ENCODE data around the gene FIGN. TPM values are rescaled to one million over a fixed set of nuclear protein-coding genes. Genes with fewer than 3 reads are reported as not detected.

FIGN gene
- total RNA-seq, 1 donor from 2014 or later = 1.0 TPM

DNA sequence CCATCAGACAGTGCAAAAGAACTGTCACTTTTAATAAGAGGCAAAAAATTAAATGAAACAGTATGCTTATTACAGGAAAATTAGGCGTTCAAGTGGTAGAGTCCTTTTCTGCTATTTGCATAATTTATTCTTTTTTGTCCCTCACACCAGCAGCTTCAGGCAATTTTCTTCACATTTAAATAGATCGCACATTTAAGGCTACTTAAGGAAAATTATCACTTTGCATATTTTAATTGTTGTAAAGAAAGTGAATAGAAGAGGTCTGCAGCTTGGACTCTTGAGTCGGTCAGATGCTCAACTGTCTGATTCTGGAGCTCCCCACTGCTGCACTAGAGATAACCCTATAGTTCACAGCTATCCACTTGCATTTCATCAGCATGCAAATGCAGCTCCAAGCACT is 141.3 kb downstream of the FIGN start:
- Histone ChIP-seq H3K4me1 (ENCODE audit: control insufficient read depth in 3 of 3, insufficient read depth in 3 of 3, low read length in 3 of 3) (no peaks in the 10 kb centered on the region), H3K9me3 (ENCODE audit: control insufficient read depth in 3 of 3, low read length in 3 of 3) (no peaks in the 10 kb centered on the region), H3K4me3 (ENCODE audit: low read length in 3 of 3) (no peak overlapping the region), H3K9ac (ENCODE audit: low read depth in 1 of 3, low read length in 3 of 3) (no peak overlapping the region), H3K27ac (ENCODE audit: low read depth, low read length) (no peak overlapping the region), H3K36me3 (ENCODE audit: control insufficient read depth in 3 of 3, insufficient read depth in 3 of 3, low read length in 3 of 3) (no peaks in the 10 kb centered on the region), H3K27me3 (ENCODE audit: control insufficient read depth in 3 of 3, insufficient read depth in 3 of 3, low read length in 3 of 3) (no peaks in the 10 kb centered on the region)

DNA sequence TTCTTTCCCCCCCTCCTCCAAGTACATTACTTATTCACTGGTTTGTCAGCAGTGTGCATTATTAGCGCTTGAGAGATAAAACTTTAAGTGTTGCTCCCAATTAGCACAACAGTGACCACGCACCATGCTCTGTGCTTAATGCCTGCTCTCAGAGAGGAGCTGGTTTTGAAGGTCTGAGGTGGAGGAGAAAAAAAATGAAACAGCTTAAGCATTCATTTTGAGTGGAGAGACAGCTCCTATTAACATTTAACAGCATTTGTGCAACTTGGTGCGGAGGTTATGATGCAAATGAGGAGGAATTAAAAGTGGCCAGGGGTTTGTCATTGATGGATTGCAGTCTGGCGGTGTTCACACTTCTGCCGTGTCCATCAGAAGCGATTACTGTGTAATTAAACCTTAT is 141.8 kb downstream of the FIGN start:
- no peaks in the 10 kb centered on the region for H3K4me1 ChIP-seq (ENCODE audit: control insufficient read depth in 3 of 3, insufficient read depth in 3 of 3, low read length in 3 of 3)
- no peak overlapping the region for H3K9ac ChIP-seq (ENCODE audit: low read depth in 1 of 3, low read length in 3 of 3)
- no peaks in the 10 kb centered on the region for H3K27me3 ChIP-seq (ENCODE audit: control insufficient read depth in 3 of 3, insufficient read depth in 3 of 3, low read length in 3 of 3)
- H3K27ac ChIP-seq (ENCODE audit: low read depth, low read length) = no peak overlapping the region
- no peak overlapping the region for H3K4me3 ChIP-seq (ENCODE audit: low read length in 3 of 3)
- H3K9me3 ChIP-seq (ENCODE audit: control insufficient read depth in 3 of 3, low read length in 3 of 3) = no peaks in the 10 kb centered on the region
- H3K36me3 ChIP-seq (ENCODE audit: control insufficient read depth in 3 of 3, insufficient read depth in 3 of 3, low read length in 3 of 3) = no peaks in the 10 kb centered on the region

DNA sequence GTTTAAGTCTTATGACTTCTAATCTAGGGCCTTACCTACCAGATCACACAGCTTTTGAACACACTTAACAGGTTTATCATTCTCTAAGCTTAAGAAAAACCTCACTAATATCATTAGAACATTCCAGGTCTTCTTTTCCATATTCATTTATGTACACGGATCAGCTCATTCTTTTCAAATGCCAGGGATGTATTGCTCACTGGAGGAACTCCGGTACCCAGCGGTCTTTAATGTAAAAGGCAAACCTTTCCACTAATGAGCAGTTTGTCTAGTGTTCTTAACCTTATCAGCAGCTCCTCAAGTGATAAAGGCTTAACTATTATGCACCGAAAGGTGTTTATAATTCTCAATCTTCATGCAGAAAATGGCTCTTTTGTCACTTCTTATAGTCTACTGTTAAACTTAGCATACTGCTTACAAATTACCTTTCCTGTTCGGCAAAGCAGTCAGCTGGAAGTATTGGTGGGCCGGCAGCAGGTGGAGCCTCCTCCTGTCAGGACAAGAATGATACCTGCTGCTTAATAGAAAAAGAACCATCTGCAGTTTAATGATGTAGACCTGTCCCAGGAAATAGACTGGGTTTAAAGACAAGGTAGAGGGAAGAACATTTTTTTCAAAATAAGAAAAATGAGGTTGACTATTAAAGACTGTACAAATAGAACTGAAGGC is 142.7 kb downstream of the FIGN start:
- Histone ChIP-seq H3K27me3 (ENCODE audit: control insufficient read depth in 3 of 3, insufficient read depth in 3 of 3, low read length in 3 of 3) (no peaks in the 10 kb centered on the region), H3K4me1 (ENCODE audit: control insufficient read depth in 3 of 3, insufficient read depth in 3 of 3, low read length in 3 of 3) (no peaks in the 10 kb centered on the region), H3K36me3 (ENCODE audit: control insufficient read depth in 3 of 3, insufficient read depth in 3 of 3, low read length in 3 of 3) (no peaks in the 10 kb centered on the region), H3K9ac (ENCODE audit: low read depth in 1 of 3, low read length in 3 of 3) (no peak overlapping the region), H3K27ac (ENCODE audit: low read depth, low read length) (no peak overlapping the region), H3K4me3 (ENCODE audit: low read length in 3 of 3) (no peak overlapping the region), H3K9me3 (ENCODE audit: control insufficient read depth in 3 of 3, low read length in 3 of 3) (no peaks in the 10 kb centered on the region)

DNA sequence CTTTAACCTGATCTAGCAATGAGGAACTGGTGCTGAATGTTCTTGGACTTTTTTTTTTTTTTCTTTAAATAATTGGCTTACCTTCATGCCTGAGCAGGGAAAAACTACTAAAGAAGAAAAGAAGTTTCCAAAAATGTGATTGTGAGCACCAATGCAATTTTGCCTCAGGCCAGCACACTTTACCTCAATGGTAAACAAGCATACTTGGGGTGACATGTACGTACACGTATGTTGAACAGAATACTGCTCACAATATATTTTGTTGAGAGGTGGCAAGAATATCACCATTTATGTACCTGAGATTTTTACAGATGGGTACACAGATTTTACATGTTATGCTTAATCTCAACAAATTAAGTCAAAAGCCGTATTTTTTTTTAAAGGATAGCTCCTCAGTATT is 144.3 kb downstream of the FIGN start:
- H3K4me3 ChIP-seq (ENCODE audit: low read length in 3 of 3) = no peak overlapping the region
- no peaks in the 10 kb centered on the region for H3K4me1 ChIP-seq (ENCODE audit: control insufficient read depth in 3 of 3, insufficient read depth in 3 of 3, low read length in 3 of 3)
- H3K27me3 ChIP-seq (ENCODE audit: control insufficient read depth in 3 of 3, insufficient read depth in 3 of 3, low read length in 3 of 3) = no peaks in the 10 kb centered on the region
- no peaks in the 10 kb centered on the region for H3K9me3 ChIP-seq (ENCODE audit: control insufficient read depth in 3 of 3, low read length in 3 of 3)
- no peak overlapping the region for H3K9ac ChIP-seq (ENCODE audit: low read depth in 1 of 3, low read length in 3 of 3)
- no peak overlapping the region for H3K27ac ChIP-seq (ENCODE audit: low read depth, low read length)
- no peaks in the 10 kb centered on the region for H3K36me3 ChIP-seq (ENCODE audit: control insufficient read depth in 3 of 3, insufficient read depth in 3 of 3, low read length in 3 of 3)

DNA sequence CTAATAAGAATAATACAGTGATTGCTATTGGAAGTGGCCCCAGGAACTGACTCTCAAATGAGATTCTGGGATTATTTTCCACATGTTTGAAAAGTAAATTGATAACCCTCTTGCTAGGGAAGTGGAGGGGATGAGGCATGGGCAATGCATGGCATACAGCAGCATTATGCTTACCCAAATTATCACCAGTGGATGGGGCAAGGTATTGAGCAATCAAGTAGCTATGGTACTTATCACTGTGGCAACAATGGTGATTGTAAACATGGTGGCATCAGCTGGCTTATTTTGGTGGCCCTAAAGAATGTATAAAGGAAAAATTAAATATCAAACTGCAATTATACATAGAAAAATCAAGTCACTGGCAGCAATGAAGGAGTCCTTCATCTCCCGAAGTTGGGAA is 155.1 kb downstream of the FIGN start:
- Histone ChIP-seq H3K27me3 (ENCODE audit: control insufficient read depth in 3 of 3, insufficient read depth in 3 of 3, low read length in 3 of 3) (no peaks in the 10 kb centered on the region), H3K36me3 (ENCODE audit: control insufficient read depth in 3 of 3, insufficient read depth in 3 of 3, low read length in 3 of 3) (no peaks in the 10 kb centered on the region), H3K27ac (ENCODE audit: low read depth, low read length) (no peak overlapping the region), H3K4me1 (ENCODE audit: control insufficient read depth in 3 of 3, insufficient read depth in 3 of 3, low read length in 3 of 3) (no peaks in the 10 kb centered on the region), H3K9me3 (ENCODE audit: control insufficient read depth in 3 of 3, low read length in 3 of 3) (no peaks in the 10 kb centered on the region), H3K4me3 (ENCODE audit: low read length in 3 of 3) (no peak overlapping the region), H3K9ac (ENCODE audit: low read depth in 1 of 3, low read length in 3 of 3) (no peak overlapping the region)

DNA sequence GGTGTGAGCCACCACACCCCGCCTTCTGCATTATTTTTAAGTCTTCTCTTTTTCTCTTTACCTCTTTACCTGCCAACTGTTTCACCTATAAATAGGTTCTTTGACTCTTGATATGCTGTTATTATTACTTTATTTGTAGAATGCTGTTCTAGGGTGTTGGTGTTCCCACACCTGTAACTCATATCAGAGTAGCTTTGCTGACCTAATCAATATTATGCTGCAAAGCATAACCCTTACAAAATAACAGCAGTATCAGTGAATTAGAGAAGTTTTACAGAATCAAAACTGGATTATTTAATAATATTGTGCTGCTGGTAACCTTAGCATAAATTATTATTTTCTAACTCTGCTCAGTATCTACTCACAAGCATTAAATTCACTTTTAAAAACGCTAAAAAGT is 161.5 kb downstream of the FIGN start:
- Histone ChIP-seq H3K9me3 (ENCODE audit: control insufficient read depth in 3 of 3, low read length in 3 of 3) (no peaks in the 10 kb centered on the region), H3K27me3 (ENCODE audit: control insufficient read depth in 3 of 3, insufficient read depth in 3 of 3, low read length in 3 of 3) (no peaks in the 10 kb centered on the region), H3K27ac (ENCODE audit: low read depth, low read length) (no peak overlapping the region), H3K9ac (ENCODE audit: low read depth in 1 of 3, low read length in 3 of 3) (no peak overlapping the region), H3K4me3 (ENCODE audit: low read length in 3 of 3) (no peak overlapping the region), H3K36me3 (ENCODE audit: control insufficient read depth in 3 of 3, insufficient read depth in 3 of 3, low read length in 3 of 3) (no peaks in the 10 kb centered on the region), H3K4me1 (ENCODE audit: control insufficient read depth in 3 of 3, insufficient read depth in 3 of 3, low read length in 3 of 3) (no peaks in the 10 kb centered on the region)

DNA sequence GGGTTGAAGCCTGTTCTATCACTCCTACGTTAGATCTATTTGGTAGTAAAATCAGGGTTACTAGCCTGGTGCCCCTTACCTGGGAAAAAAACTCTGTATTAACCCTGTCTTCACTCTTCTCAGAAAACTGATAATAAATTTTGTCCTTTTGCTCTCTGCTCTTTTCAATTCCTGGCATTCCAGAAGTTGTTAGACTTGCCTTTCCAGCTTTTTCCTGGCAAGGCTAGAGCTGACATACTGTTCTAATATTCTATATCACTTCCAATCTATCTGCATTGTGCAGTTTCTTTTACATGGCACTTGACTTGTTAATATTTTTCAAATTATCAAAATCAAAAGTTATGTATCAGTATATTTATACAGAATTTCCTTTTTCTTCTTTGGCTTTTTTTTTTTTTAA is 162.2 kb downstream of the FIGN start:
- Histone ChIP-seq H3K9me3 (ENCODE audit: control insufficient read depth in 3 of 3, low read length in 3 of 3) (no peaks in the 10 kb centered on the region), H3K27ac (ENCODE audit: low read depth, low read length) (no peak overlapping the region), H3K4me1 (ENCODE audit: control insufficient read depth in 3 of 3, insufficient read depth in 3 of 3, low read length in 3 of 3) (no peaks in the 10 kb centered on the region), H3K27me3 (ENCODE audit: control insufficient read depth in 3 of 3, insufficient read depth in 3 of 3, low read length in 3 of 3) (no peaks in the 10 kb centered on the region), H3K36me3 (ENCODE audit: control insufficient read depth in 3 of 3, insufficient read depth in 3 of 3, low read length in 3 of 3) (no peaks in the 10 kb centered on the region), H3K4me3 (ENCODE audit: low read length in 3 of 3) (no peak overlapping the region), H3K9ac (ENCODE audit: low read depth in 1 of 3, low read length in 3 of 3) (no peak overlapping the region)

DNA sequence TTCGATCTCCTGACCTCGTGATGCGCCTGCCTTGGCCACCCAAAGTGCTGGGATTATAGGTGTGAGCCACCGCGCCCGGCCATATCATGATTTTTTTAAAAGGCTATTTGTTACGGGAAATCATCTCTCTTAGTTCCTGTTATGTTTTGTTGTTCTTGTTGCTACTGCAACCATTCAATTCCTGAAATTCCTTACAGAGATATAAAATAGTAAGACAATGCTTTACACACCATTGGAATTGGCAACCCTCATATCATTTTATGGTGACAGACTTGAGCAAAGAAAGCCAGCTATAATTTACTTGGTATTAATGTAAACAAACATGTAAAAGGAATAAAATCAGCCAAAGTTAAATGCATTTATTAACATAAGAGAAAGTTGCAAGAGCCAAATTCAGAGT is 163.0 kb downstream of the FIGN start:
- no peak overlapping the region for H3K9ac ChIP-seq (ENCODE audit: low read depth in 1 of 3, low read length in 3 of 3)
- no peaks in the 10 kb centered on the region for H3K27me3 ChIP-seq (ENCODE audit: control insufficient read depth in 3 of 3, insufficient read depth in 3 of 3, low read length in 3 of 3)
- no peaks in the 10 kb centered on the region for H3K36me3 ChIP-seq (ENCODE audit: control insufficient read depth in 3 of 3, insufficient read depth in 3 of 3, low read length in 3 of 3)
- no peak overlapping the region for H3K4me3 ChIP-seq (ENCODE audit: low read length in 3 of 3)
- H3K27ac ChIP-seq (ENCODE audit: low read depth, low read length) = no peak overlapping the region
- H3K4me1 ChIP-seq (ENCODE audit: control insufficient read depth in 3 of 3, insufficient read depth in 3 of 3, low read length in 3 of 3) = no peaks in the 10 kb centered on the region
- no peaks in the 10 kb centered on the region for H3K9me3 ChIP-seq (ENCODE audit: control insufficient read depth in 3 of 3, low read length in 3 of 3)

DNA sequence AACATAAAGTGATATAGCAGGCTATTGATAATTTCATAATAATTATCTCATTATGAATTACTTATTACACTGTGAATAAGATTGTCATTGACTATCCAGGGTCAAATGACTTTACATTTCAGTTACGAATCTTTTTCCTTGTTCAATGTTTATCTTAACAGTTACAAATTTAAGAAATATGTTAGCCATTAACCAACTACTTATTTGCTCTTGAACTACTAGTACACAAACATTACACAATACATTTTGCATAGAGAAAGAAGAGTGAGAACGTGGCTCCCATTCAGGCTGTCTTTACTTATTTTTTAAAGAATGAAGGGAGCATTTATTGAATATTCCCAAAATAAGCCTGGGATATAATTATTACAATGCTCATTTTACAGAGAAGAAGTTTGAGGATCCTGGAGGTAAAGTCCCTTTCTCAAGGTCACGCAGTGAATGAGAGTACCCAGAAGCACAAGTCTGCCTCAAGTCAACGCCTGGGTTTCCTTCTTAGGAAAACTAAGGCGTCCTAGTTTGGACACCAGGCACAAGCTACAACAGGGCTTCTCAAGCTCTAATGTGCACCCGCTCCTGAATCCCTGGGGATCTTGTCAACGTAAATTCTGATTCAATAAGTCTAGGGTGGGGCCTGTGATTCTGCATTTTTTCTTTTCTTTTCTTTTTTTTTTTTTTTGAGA is 164.2 kb downstream of the FIGN start:
- no peak overlapping the region for H3K9ac ChIP-seq (ENCODE audit: low read depth in 1 of 3, low read length in 3 of 3)
- H3K4me3 ChIP-seq (ENCODE audit: low read length in 3 of 3) = no peak overlapping the region
- H3K36me3 ChIP-seq (ENCODE audit: control insufficient read depth in 3 of 3, insufficient read depth in 3 of 3, low read length in 3 of 3) = no peaks in the 10 kb centered on the region

DNA sequence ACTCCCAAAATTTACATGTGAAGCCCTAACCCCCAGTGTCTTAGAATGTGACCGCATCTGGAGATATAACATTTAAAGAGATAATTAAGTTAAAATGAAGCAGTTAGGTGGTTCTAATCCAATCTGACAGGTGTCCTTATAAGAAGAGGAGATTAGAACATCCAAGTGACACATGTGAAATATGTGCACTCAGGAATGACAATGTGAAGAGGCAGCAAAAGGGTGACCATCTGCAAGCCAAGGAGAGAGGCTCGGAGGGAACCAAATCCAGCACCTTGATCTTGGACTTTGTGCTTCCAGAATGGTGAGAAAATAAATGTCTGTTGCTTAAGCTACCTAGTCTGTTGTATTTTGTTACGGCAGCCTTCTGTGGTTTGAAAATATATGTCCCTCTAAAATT is 165.4 kb downstream of the FIGN start:
- Histone ChIP-seq H3K4me3 (ENCODE audit: low read length in 3 of 3) (no peak overlapping the region), H3K9me3 (ENCODE audit: control insufficient read depth in 3 of 3, low read length in 3 of 3) (no peaks in the 10 kb centered on the region)

More for the DNA sequence above, 164.2 kb downstream of the FIGN start:
- Histone ChIP-seq H3K27ac (ENCODE audit: low read depth, low read length) (no peak overlapping the region), H3K4me1 (ENCODE audit: control insufficient read depth in 3 of 3, insufficient read depth in 3 of 3, low read length in 3 of 3) (no peaks in the 10 kb centered on the region), H3K27me3 (ENCODE audit: control insufficient read depth in 3 of 3, insufficient read depth in 3 of 3, low read length in 3 of 3) (no peaks in the 10 kb centered on the region), H3K9me3 (ENCODE audit: control insufficient read depth in 3 of 3, low read length in 3 of 3) (no peaks in the 10 kb centered on the region)

More for the DNA sequence above, 165.4 kb downstream of the FIGN start:
- no peaks in the 10 kb centered on the region for H3K4me1 ChIP-seq (ENCODE audit: control insufficient read depth in 3 of 3, insufficient read depth in 3 of 3, low read length in 3 of 3)
- H3K27me3 ChIP-seq (ENCODE audit: control insufficient read depth in 3 of 3, insufficient read depth in 3 of 3, low read length in 3 of 3) = no peaks in the 10 kb centered on the region
- no peak overlapping the region for H3K27ac ChIP-seq (ENCODE audit: low read depth, low read length)
- no peak overlapping the region for H3K9ac ChIP-seq (ENCODE audit: low read depth in 1 of 3, low read length in 3 of 3)
- no peaks in the 10 kb centered on the region for H3K36me3 ChIP-seq (ENCODE audit: control insufficient read depth in 3 of 3, insufficient read depth in 3 of 3, low read length in 3 of 3)
